H9 (cell line): ENCODE results near the gene NMS. TPM values are rescaled to one million over a fixed set of nuclear protein-coding genes. Genes with fewer than 3 reads are reported as not detected.

ENCODE experiments used
- DNase-seq: peaks from one replicate; pipeline ENCODE4 v3.0.0-alpha.2; 2017
- H2AFZ ChIP-seq: one replicate; pipeline ENCODE4 v1.6.1; 2013; ENCODE audit warnings: mild to moderate bottlenecking, low read length, control low read depth, moderate library complexity
- H2AK5ac ChIP-seq: 2 replicates; pipeline ENCODE4 v1.6.1; 2013; ENCODE audit warnings: low read length, control low read depth, mixed read lengths; ENCODE audit not compliant: insufficient read length
- H2BK120ac ChIP-seq: one replicate; pipeline ENCODE4 v1.6.1; 2013; ENCODE audit warnings: low read depth, mild to moderate bottlenecking, low read length, control low read depth, inconsistent platforms; ENCODE audit not compliant: poor library complexity, severe bottlenecking
- H2BK12ac ChIP-seq: 2 replicates; pipeline ENCODE4 v1.6.1; 2013; ENCODE audit warnings: low read length, control low read depth, mixed read lengths, low read depth; ENCODE audit not compliant: insufficient read length
- H2BK15ac ChIP-seq: 2 replicates; pipeline ENCODE4 v1.6.1; 2013; ENCODE audit warnings: low read depth, low read length, control low read depth
- H2BK20ac ChIP-seq: one replicate; pipeline ENCODE4 v1.6.1; 2013; ENCODE audit warnings: low read depth, mild to moderate bottlenecking, low read length, control low read depth, inconsistent platforms; ENCODE audit not compliant: poor library complexity, severe bottlenecking
- H2BK5ac ChIP-seq: 2 replicates; pipeline ENCODE4 v1.6.1; 2013; ENCODE audit warnings: low read length, control low read depth, mixed read lengths; ENCODE audit not compliant: insufficient read length
- H3K14ac ChIP-seq: 2 replicates; pipeline ENCODE4 v1.6.1; 2013; ENCODE audit warnings: low read length, control low read depth; ENCODE audit not compliant: insufficient read depth
- H3K18ac ChIP-seq: 2 replicates; pipeline ENCODE4 v1.6.1; 2013; ENCODE audit warnings: low read depth, mild to moderate bottlenecking, mixed read lengths, low read length, control low read depth; ENCODE audit not compliant: insufficient read length
- H3K23ac ChIP-seq: 2 replicates; pipeline ENCODE4 v1.6.1; 2013; ENCODE audit warnings: low read length, control low read depth, mixed read lengths, low read depth; ENCODE audit not compliant: insufficient read length
- H3K23me2 ChIP-seq: 2 replicates; pipeline ENCODE4 v1.6.1; 2013; ENCODE audit warnings: low read depth, mild to moderate bottlenecking, mixed read lengths, low read length, control low read depth; ENCODE audit not compliant: insufficient read length, poor library complexity, severe bottlenecking
- H3K27ac ChIP-seq: 2 replicates; pipeline ENCODE4 v1.5.1; 2013; ENCODE audit warnings: low read length, control low read depth, mixed read lengths, low read depth; ENCODE audit not compliant: insufficient read length
- H3K27me3 ChIP-seq: 2 replicates; pipeline ENCODE4 v1.6.1; 2013; ENCODE audit warnings: low read length, control low read depth, inconsistent platforms; ENCODE audit not compliant: insufficient read depth
- H3K4ac ChIP-seq: 2 replicates; pipeline ENCODE4 v1.6.1; 2013; ENCODE audit warnings: low read depth, mild to moderate bottlenecking, control low read depth, inconsistent platforms, low read length, moderate library complexity
- H3K4me1 ChIP-seq: 2 replicates; pipeline ENCODE4 v1.6.1; 2013; ENCODE audit warnings: low read length, control low read depth, inconsistent platforms; ENCODE audit not compliant: insufficient read depth
- H3K4me2 ChIP-seq: 2 replicates; pipeline ENCODE4 v1.6.1; 2013; ENCODE audit warnings: low read length, control low read depth, mixed read lengths; ENCODE audit not compliant: insufficient read length, insufficient read depth
- H3K56ac ChIP-seq: 2 replicates; pipeline ENCODE4 v1.6.1; 2013; ENCODE audit warnings: low read depth, mild to moderate bottlenecking, mixed read lengths, low read length, control low read depth; ENCODE audit not compliant: insufficient read length
- H3K79me1 ChIP-seq: 2 replicates; pipeline ENCODE4 v1.6.1; 2013; ENCODE audit warnings: low read depth, mild to moderate bottlenecking, moderate library complexity, low read length, control low read depth, inconsistent platforms; ENCODE audit not compliant: insufficient read depth, poor library complexity, severe bottlenecking
- H3K79me2 ChIP-seq: 2 replicates; pipeline ENCODE4 v1.6.1; 2013; ENCODE audit warnings: low read length, control low read depth, inconsistent platforms; ENCODE audit not compliant: insufficient read depth
- H3K9ac ChIP-seq: 2 replicates; pipeline ENCODE4 v1.6.1; 2013; ENCODE audit warnings: low read length, control low read depth, mixed read lengths; ENCODE audit not compliant: insufficient read length; ENCODE audit errors: extremely low read depth
- H3K9me3 ChIP-seq: one replicate; pipeline ENCODE4 v1.6.1; 2013; ENCODE audit warnings: low read depth, low read length, inconsistent platforms; ENCODE audit not compliant: control insufficient read depth
- H3T11ph ChIP-seq: one replicate; pipeline ENCODE4 v1.6.1; 2013; ENCODE audit warnings: mild to moderate bottlenecking, low read length, control low read depth, inconsistent platforms
- H4K20me1 ChIP-seq: one replicate; pipeline ENCODE4 v1.6.1; 2013; ENCODE audit not compliant: control insufficient read depth, insufficient read length, insufficient read depth
- H4K5ac ChIP-seq: 2 replicates; pipeline ENCODE4 v1.6.1; 2013; ENCODE audit warnings: low read depth, mild to moderate bottlenecking, mixed read lengths, low read length, control low read depth; ENCODE audit not compliant: insufficient read length
- H4K8ac ChIP-seq: replicated peaks from 2 replicates; pipeline ENCODE4 v1.6.1; 2013; ENCODE audit warnings: low read length, control low read depth, mixed read lengths, low read depth; ENCODE audit not compliant: insufficient read length
- H4K91ac ChIP-seq: 2 replicates; pipeline ENCODE4 v1.6.1; 2013; ENCODE audit warnings: low read depth, mild to moderate bottlenecking, moderate library complexity, mixed read lengths, low read length, control low read depth; ENCODE audit not compliant: insufficient read length
- H3K27ac Mint-ChIP-seq, 3 experiments: 2 replicates in 2 of 3; 3 replicates in 1 of 3; pipeline ENCODE4 v1.8.0; 2020 to 2021; ENCODE audit warnings: mixed read lengths in 3 of 3, mild to moderate bottlenecking in 1 of 3, moderate library complexity in 1 of 3
- H3K27me3 Mint-ChIP-seq: 2 replicates; pipeline ENCODE4 v1.8.0; 2021; ENCODE audit warnings: low read depth, mild to moderate bottlenecking, moderate library complexity, mixed read lengths
- H3K36me3 Mint-ChIP-seq, 3 experiments: 2 replicates in 2 of 3; 3 replicates in 1 of 3; pipeline ENCODE4 v1.8.0; 2020 to 2021; ENCODE audit warnings: low read depth in 3 of 3, mixed read lengths in 3 of 3; ENCODE audit not compliant: insufficient read depth in 1 of 3
- H3K4me1 Mint-ChIP-seq, 2 experiments: 2 replicates each; pipeline ENCODE4 v1.8.0; 2020; ENCODE audit warnings: mixed read lengths in 2 of 2
- H3K4me3 Mint-ChIP-seq, 2 experiments: 2 replicates in 1 of 2; 3 replicates in 1 of 2; pipeline ENCODE4 v1.8.0; 2020 to 2021; ENCODE audit warnings: mild to moderate bottlenecking in 2 of 2, mixed read lengths in 2 of 2, moderate library complexity in 1 of 2
- H3K9me3 Mint-ChIP-seq, 2 experiments: 2 replicates in 1 of 2; 3 replicates in 1 of 2; pipeline ENCODE4 v1.8.0; 2020; ENCODE audit warnings: mild to moderate bottlenecking in 2 of 2, mixed read lengths in 2 of 2, moderate library complexity in 1 of 2
- WGBS: extraction: QIAGEN DNeasy Blood & Tissue Kit; methylation state at CpG from one replicate; pipeline ENCODE4 v1.1.7; 2013; ENCODE audit warnings: missing lambda C conversion rate, low lambda C conversion rate, mixed read lengths; ENCODE audit not compliant: insufficient read length; ENCODE audit errors: extremely low coverage; 5-methylcytosine and 5-hydroxymethylcytosine counted together
- total RNA-seq: library from RNA; stranded (reverse); gene quantifications from 2 replicates; pipeline ENCODE4 v1.2.1, GENCODE V29; 2021
- TF ChIP-seq, protein P1 (sequence below): fragments of 200-600 bp; sonication (generic); conservative IDR thresholded peaks from 3 replicates; pipeline ENCODE4 v1.8.0; 2021; ENCODE audit warnings: antibody characterized with exemption, mild to moderate bottlenecking

The NMS gene
- total RNA-seq, 1 experiment from 2014 or later: not detected

- no peak overlapping the region for H3K9ac ChIP-seq
- Mint-ChIP-seq H3K9me3 (peaks cover 4 to 19% of the 10 kb centered on the region in 2 experiments), H3K27me3 (peaks cover 2% of the 10 kb centered on the region; the same call in 1 of the 2 replicates), H3K27ac (no peak overlapping the region), H3K36me3 (peaks cover 0 to 5% (median 5%) of the 10 kb centered on the region in 3 experiments; a peak in 4 of 7 replicates), H3K4me3 (no peak overlapping the region), H3K4me1 (peaks cover 8 to 10% of the 10 kb centered on the region in 2 experiments)
- no peaks in the 10 kb centered on the region; the same call in 1 of the 2 replicates for H3K4me1 ChIP-seq
- H3K23ac ChIP-seq: no peak overlapping the region
- H3K9me3 ChIP-seq: no peaks in the 10 kb centered on the region
- no peak overlapping the region for H2AK5ac ChIP-seq
- H3K56ac ChIP-seq: no peak overlapping the region
- DNase-seq: peak; percentile 56
- no peak overlapping the region for H3T11ph ChIP-seq
- no peak overlapping the region for H3K27ac ChIP-seq
- H3K4ac ChIP-seq: no peak overlapping the region
- no peak overlapping the region for H4K8ac ChIP-seq
- no peak overlapping the region for H3K14ac ChIP-seq
- H4K5ac ChIP-seq: no peak overlapping the region
- no peak overlapping the region for H2AFZ ChIP-seq
- no peak overlapping the region for H3K4me2 ChIP-seq
- H2BK5ac ChIP-seq: no peak overlapping the region
- H4K20me1 ChIP-seq: no peaks in the 10 kb centered on the region
- TF ChIP-seq, protein P1, sequence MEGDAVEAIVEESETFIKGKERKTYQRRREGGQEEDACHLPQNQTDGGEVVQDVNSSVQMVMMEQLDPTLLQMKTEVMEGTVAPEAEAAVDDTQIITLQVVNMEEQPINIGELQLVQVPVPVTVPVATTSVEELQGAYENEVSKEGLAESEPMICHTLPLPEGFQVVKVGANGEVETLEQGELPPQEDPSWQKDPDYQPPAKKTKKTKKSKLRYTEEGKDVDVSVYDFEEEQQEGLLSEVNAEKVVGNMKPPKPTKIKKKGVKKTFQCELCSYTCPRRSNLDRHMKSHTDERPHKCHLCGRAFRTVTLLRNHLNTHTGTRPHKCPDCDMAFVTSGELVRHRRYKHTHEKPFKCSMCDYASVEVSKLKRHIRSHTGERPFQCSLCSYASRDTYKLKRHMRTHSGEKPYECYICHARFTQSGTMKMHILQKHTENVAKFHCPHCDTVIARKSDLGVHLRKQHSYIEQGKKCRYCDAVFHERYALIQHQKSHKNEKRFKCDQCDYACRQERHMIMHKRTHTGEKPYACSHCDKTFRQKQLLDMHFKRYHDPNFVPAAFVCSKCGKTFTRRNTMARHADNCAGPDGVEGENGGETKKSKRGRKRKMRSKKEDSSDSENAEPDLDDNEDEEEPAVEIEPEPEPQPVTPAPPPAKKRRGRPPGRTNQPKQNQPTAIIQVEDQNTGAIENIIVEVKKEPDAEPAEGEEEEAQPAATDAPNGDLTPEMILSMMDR: peak; percentile 71
- H3K27me3 ChIP-seq: no peaks in the 10 kb centered on the region
- H3K79me1 ChIP-seq: no peaks in the 10 kb centered on the region
- no peak overlapping the region for H2BK120ac ChIP-seq
- no peak overlapping the region for H4K91ac ChIP-seq
- no CpG with 5 or more reads among the region's 11 CpGs for WGBS
- H2BK15ac ChIP-seq: no peak overlapping the region
- H2BK12ac ChIP-seq: no peak overlapping the region
- no peaks in the 10 kb centered on the region for H3K79me2 ChIP-seq
- H2BK20ac ChIP-seq: no peak overlapping the region
- H3K23me2 ChIP-seq: no peaks in the 10 kb centered on the region
- no peak overlapping the region for H3K18ac ChIP-seq
These were observed 42.5 kb upstream of the NMS start for GRCh38 chr2:100427627-100428258.
